ENCODE results near the gene NXF1. TPM values are rescaled to one million over a fixed set of nuclear protein-coding genes. Genes with fewer than 3 reads are reported as not detected.

NXF1 gene
- polyA plus RNA-seq, 1 of the 3 experiments (the other 2 are of a cell fraction), result 59.7 TPM

- Histone ChIP-seq H3K4me1 (ENCODE audit: control insufficient read depth in 1 of 2, insufficient read depth in 2 of 2, low read depth in 1 of 2, low read length in 1 of 2) (peaks cover 6 to 26% of the 10 kb centered on the region in 2 experiments), H3K9me3 (no peaks in the 10 kb centered on the region), H3K4me2 (peak within 1 kb of the TSS; percentile 83), H2AFZ (ENCODE audit: low read depth) (no peak within 1 kb of the TSS; the same call in 1 of the 2 replicates), H3K9me2 (no peaks in the 10 kb centered on the region), H3K4me3 (ENCODE audit: low read depth in 2 of 2, low read length in 1 of 2) (peak within 1 kb of the TSS; percentile 76 to 87), H3K79me2 (ENCODE audit: insufficient read depth) (peaks cover 55% of the 10 kb centered on the region), H3K27ac (ENCODE audit: low read depth in 2 of 2, low read length in 1 of 2) (peak within 1 kb of the TSS; percentile 65 to 89), H4K20me1 (ENCODE audit: insufficient read depth) (no peaks in the 10 kb centered on the region), H3K9ac (peak within 1 kb of the TSS; percentile 74), H3F3A (replicated peaks; ENCODE audit: insufficient read depth) (peaks cover 37% of the 10 kb centered on the region), H3K27me3 (ENCODE audit: insufficient read depth) (no peaks in the 10 kb centered on the region), H3K36me3 (replicated peaks in 1 of 2; ENCODE audit: control insufficient read depth in 1 of 2, insufficient read depth in 2 of 2, low read length in 1 of 2) (peaks cover 25 to 31% of the 10 kb centered on the region in 2 experiments)
- 0% methylated on average over 30 of the region's 88 CpGs for WGBS (ENCODE audit: low lambda C conversion rate)
- DNase-seq, result peak; percentile 97
- POLR2A ChIA-PET, result interaction anchor here (0.6 to 2.8 kb wide), 16 partner anchors 12 to 196 kb away, joined by 3 to 35 read pairs (median 5); partner anchors contain the start of genes HNRNPUL2, SLC3A2, TAF6L and TUT1
- CTCF ChIA-PET, result interaction anchor here (0.6 to 6.6 kb wide), 56 partner anchors 9 to 392 kb away, joined by 3 to 130 read pairs (median 5); partner anchors contain the start of genes B3GAT3, HNRNPUL2, NXF1 and SLC3A2
- peak; percentile 72; the same call in 1 of the 2 replicates for TF ChIP-seq FOXJ3 (CRISPR knock-in tag; IDR thresholded peaks at IDR 0.05)
- TF ChIP-seq JUND (IDR thresholded peaks at IDR 0.05), result no peak
- TF ChIP-seq TCF12 (IDR thresholded peaks at IDR 0.05), result no peak
- TF ChIP-seq POLR2AphosphoS5 (IDR thresholded peaks at IDR 0.05; ENCODE audit: low read depth, low read length), result peak; percentile 96
- TF ChIP-seq CHD2 (IDR thresholded peaks at IDR 0.05; ENCODE audit: low read length, partially characterized antibody), result peak; percentile 72
- TF ChIP-seq RCOR1 (IDR thresholded peaks at IDR 0.05; ENCODE audit: low read length), result 0 out of 2 replicates have a peak, but pooled peaks have one; percentile 58
- TF ChIP-seq CTCF (IDR thresholded peaks at IDR 0.05), result peak; percentile 49
- TF ChIP-seq NRF1 (IDR thresholded peaks at IDR 0.05; ENCODE audit: low read depth, low read length), result no peak
- TF ChIP-seq NFIC (IDR thresholded peaks at IDR 0.05; ENCODE audit: borderline replicate concordance), result no peak
- TF ChIP-seq, protein P1, sequence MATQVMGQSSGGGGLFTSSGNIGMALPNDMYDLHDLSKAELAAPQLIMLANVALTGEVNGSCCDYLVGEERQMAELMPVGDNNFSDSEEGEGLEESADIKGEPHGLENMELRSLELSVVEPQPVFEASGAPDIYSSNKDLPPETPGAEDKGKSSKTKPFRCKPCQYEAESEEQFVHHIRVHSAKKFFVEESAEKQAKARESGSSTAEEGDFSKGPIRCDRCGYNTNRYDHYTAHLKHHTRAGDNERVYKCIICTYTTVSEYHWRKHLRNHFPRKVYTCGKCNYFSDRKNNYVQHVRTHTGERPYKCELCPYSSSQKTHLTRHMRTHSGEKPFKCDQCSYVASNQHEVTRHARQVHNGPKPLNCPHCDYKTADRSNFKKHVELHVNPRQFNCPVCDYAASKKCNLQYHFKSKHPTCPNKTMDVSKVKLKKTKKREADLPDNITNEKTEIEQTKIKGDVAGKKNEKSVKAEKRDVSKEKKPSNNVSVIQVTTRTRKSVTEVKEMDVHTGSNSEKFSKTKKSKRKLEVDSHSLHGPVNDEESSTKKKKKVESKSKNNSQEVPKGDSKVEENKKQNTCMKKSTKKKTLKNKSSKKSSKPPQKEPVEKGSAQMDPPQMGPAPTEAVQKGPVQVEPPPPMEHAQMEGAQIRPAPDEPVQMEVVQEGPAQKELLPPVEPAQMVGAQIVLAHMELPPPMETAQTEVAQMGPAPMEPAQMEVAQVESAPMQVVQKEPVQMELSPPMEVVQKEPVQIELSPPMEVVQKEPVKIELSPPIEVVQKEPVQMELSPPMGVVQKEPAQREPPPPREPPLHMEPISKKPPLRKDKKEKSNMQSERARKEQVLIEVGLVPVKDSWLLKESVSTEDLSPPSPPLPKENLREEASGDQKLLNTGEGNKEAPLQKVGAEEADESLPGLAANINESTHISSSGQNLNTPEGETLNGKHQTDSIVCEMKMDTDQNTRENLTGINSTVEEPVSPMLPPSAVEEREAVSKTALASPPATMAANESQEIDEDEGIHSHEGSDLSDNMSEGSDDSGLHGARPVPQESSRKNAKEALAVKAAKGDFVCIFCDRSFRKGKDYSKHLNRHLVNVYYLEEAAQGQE (IDR thresholded peaks at IDR 0.05; ENCODE audit: low read depth, low read length), result peak; percentile 44; the same call in 1 of the 2 replicates
- TF ChIP-seq RAD21 (IDR thresholded peaks at IDR 0.05; ENCODE audit: low read length), result peak; percentile 27; the same call in 1 of the 2 replicates
- no peak for TF ChIP-seq GATA2 (CRISPR knock-in tag; IDR thresholded peaks at IDR 0.05)
- TF ChIP-seq USF1 (IDR thresholded peaks at IDR 0.05; ENCODE audit: borderline replicate concordance, low read depth), result no peak
- TF ChIP-seq YY1 (IDR thresholded peaks at IDR 0.05; ENCODE audit: low read depth), result peak; percentile 85
- TF ChIP-seq TAF1 (IDR thresholded peaks at IDR 0.05; ENCODE audit: borderline replicate concordance, low read depth, low read length), result peak; percentile 92
- no peak for TF ChIP-seq RFX5 (IDR thresholded peaks at IDR 0.05; ENCODE audit: low read length)
- TF ChIP-seq IRF3 (IDR thresholded peaks at IDR 0.05; ENCODE audit: low read depth, low read length), result no peak
- peak; percentile 65; the same call in 1 of the 2 replicates for TF ChIP-seq FOSL2 (IDR thresholded peaks at IDR 0.05; ENCODE audit: borderline replicate concordance, low read depth)
- TF ChIP-seq EZH2phosphoT487 (IDR thresholded peaks at IDR 0.05; ENCODE audit: borderline replicate concordance, low read depth), result no peak
- TF ChIP-seq TEAD4 (IDR thresholded peaks at IDR 0.05; ENCODE audit: borderline replicate concordance, insufficient read depth), result no peak
- peak; percentile 92 for TF ChIP-seq GABPA (IDR thresholded peaks at IDR 0.05; ENCODE audit: low read depth)
- TF ChIP-seq MXI1 (IDR thresholded peaks at IDR 0.05; ENCODE audit: low read depth, low read length), result peak; percentile 76
- TF ChIP-seq FOXM1 (IDR thresholded peaks at IDR 0.05; ENCODE audit: low read depth), result no peak
- TF ChIP-seq, protein P2, sequence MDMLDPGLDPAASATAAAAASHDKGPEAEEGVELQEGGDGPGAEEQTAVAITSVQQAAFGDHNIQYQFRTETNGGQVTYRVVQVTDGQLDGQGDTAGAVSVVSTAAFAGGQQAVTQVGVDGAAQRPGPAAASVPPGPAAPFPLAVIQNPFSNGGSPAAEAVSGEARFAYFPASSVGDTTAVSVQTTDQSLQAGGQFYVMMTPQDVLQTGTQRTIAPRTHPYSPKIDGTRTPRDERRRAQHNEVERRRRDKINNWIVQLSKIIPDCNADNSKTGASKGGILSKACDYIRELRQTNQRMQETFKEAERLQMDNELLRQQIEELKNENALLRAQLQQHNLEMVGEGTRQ (IDR thresholded peaks at IDR 0.05; ENCODE audit: borderline replicate concordance, low read depth, low read length), result no peak
- TF ChIP-seq ELF1 (IDR thresholded peaks at IDR 0.05), result peak; percentile 93
Observed at GRCh38 chr11:62787005-62787759, 18.1 kb downstream of the NXF1 start, which contains the start of gene TMEM179B. TSS of gene TMEM179B (plus strand) at chr11:62787402. CDS start at chr11:62787432, 30 bp downstream.

Measured in SK-N-SH (cell line).